ENCODE measurements around the gene GSAP.

DNA sequence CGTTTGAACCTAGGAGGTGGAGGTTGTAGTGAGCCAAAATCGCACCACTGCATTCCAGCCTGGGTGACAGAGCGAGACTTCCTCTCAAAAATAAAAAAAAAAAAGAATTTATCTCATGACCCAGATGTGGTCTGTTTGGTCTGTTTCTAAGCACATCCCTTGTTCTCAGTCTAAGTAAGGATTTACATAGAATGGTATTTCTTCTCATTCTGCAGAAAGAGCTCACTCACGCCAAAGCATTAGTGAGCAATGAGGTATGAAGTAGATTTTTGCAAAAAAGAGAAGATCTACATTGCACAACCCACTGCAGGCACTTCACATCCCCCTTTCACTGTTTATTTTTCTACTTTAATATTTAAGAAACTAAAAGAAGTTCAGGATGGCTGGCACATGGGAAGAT, 140.0 kb downstream of the GSAP start:
- no peak for TF ChIP-seq POLR2A (IDR thresholded peaks at IDR 0.05; ENCODE audit: low read depth, low read length)
- no peak for TF ChIP-seq POLR2AphosphoS5 (IDR thresholded peaks at IDR 0.05; ENCODE audit: low read depth, low read length)
- TF ChIP-seq TAF1 (IDR thresholded peaks at IDR 0.05; ENCODE audit: borderline replicate concordance, low read depth, low read length) = no peak
